Left renal cortex interstitium (tissue), 4 donors: ENCODE results near the gene SMARCA4. TPM values are rescaled to one million over a fixed set of nuclear protein-coding genes. Genes with fewer than 3 reads are reported as not detected.
"Not testable (repeated sequence)": the region's sequence is repeated elsewhere in the genome, so short reads cannot be mapped to it uniquely, and the experiment has no call there.

ENCODE experiments used
- DNase-seq, 4 donors: peaks; one replicate each; pipeline ENCODE4 v3.0.0-alpha.2; 2013; ENCODE audit warnings: low read depth in 4 of 4, low spot score in 2 of 4, missing footprints in 1 of 4
- polyA plus RNA-seq, 4 donors: library from polyadenylated mRNA; unstranded; fragments of 120-200 nt; gene quantifications; one replicate each; pipeline ENCODE4 v1.2.1, GENCODE V29; 2013; ENCODE audit not compliant: insufficient read length in 4 of 4

SMARCA4 gene
- polyA plus RNA-seq, 4 donors: 131 to 167 (median 163) TPM

DNA sequence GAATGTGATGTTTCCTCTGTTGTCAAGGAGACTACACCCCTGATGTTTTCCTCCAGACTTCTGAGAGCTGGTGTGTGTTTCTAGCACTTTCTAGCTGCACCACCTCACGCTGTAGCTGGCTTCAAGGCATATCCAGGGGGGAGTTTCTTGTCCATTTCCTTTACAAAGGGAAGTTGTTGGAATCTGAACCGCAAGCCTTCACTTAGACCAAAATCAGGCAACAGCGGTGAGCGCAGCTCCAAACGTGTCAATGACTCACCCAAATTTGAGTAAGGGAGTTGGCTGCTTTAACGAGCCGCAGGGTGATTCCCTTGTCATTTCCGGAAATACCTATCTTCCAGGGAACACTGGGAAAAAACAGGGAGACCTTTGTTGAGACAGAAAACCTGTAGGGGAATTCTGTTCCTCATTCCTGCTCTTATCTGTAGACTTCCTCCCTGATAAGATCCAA, 130.9 kb downstream of the SMARCA4 start:
- DNase-seq: no peak

DNA sequence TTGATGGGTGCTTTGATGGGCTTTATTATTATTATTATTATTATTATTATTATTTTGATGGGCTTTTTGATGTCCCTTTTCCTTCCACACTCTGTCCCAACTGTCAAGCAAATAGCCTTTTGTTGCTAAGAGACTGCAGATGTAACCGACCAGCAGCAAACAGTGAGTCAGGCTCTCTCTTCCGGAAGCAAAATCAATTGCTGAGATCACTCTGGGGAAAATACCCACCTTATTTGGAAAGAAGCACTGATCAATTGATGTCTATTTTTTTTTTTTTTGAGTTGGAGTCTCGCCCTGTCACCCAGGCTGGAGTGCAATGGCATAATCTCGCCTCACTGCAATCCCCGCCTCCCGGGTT, 131.3 kb downstream of the SMARCA4 start:
- no peak for DNase-seq

DNA sequence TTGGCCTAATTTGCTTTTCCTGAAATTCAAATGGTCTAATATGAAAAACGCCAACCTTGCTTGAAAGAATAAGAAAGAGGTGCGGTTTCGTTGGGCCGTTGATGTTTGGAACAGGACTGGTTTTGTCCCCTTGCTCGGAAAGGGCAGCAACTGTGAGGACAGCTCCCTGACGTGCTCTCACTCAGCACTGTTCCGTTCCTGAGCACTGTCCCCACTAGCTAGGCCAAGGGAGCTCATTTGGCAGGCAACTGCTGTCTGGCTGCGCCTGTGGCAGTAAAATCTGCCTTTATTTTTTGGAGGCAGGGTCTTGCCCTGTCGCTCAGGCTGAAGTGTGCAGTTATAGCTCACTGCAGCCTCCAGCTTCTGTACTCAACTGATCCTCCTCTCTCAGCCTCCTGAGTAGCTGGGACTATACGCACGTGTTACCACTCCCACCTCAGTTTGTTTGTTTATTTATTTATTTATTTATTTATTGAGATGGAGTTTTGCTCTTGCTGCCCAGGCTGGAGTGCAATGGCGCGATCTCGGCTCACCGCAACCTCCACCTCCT, 132.9 kb downstream of the SMARCA4 start:
- no peak for DNase-seq

DNA sequence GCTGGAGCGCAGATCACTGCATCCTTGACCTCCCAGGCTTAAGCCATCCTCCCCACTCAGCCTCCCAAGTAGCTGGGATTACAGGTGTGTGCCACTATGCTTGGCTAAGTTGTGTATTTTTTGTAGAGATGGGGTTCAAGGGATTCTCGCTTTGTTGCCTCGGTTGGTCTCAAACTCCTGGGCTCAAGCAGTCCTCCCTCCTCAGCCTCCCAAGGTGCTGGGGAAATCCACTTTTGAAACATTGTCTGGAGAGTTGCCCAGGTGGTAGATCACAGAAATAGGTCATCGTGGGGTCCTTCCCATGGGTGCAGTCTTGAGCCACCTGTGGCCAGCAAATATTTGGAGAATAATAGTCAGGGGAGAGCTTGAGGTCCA, 133.7 kb downstream of the SMARCA4 start:
- DNase-seq: no peak

DNA sequence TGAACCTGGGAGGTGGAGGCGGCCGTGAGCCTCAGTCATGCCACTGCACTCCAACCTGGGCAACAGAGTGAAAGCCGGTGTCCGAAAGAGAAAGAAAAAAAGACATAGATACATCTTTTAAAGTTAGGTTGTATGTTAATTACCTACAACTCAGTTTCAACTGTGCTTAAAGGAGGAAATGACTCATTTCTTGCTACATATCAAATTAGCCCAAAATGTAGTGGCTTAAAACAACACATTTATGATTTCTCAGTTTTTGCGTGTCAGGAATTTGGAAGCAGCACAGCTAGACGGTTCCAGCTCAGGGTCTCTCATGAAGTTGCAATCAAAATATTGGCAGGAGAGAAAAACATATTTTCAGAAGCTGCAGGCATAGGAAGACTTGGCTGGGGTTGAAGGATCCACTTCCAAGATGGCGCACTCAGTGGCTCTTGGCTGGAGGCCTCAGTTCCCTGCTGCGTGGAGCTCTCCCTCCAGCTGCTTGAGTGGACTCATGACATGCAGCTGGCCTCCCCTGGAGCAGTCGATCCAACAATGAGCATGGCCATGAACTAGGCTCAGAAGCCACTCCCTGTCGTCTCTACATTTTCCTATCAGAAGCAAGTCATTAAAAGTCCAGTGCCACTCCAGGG, 135.5 kb downstream of the SMARCA4 start:
- DNase-seq: no peak

DNA sequence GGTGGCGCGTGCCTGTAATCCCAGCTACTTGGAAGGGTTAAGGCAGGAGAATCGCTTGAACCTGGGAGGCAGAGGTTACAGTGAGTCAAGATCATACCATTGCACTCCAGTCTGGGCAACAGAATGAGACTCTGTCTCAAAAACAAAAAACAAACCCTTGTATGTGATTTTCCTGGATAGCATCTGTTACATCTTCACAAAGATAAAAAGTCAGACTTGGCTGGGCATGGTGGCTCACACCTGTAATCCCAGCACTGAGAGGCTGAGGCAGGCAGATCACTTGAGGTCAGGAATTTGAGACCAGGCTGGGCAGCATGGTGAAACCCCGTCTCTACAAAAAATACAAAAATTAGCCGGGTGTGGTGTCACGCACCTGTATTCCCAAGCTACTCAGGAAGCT, 136.5 kb downstream of the SMARCA4 start:
- not testable (repeated sequence) for DNase-seq

DNA sequence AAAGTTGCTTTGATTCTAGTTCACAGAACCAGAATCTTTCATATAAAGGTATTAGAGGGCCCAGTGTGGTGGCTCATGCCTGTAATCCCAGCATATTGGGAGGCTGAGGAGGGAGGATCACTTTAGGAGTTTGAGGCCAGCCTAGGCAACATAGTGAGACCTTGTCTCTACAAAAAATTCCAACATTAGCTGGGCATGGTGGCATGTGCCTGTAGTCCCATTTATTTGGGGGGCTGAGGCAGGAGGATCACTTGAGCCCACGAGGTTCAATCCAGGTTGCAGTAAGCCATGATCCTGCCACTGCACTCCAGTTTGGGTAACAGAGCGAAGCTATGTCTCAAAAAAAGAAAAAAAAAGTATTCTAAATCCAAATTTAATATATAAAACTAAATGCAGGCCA, 137.5 kb downstream of the SMARCA4 start:
- no peak for DNase-seq

DNA sequence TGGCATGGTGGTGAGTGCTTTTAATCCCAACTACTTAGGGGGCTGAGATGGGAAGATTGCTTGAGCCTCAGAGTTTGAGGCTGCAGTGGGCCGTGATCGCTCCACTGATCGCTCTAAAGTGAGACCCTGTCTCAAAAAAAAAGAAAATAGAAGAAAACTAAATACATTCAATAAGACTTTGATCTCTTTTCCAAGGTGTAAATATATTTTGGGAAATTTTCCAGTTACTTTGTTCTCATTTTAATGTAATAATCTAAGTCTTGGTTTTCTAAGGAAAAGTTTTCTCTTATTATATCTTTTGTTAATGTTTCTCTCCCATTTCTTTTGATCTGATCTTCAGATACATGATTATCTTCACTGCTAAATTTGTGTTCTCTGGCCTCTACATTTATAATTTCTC, 138.0 kb downstream of the SMARCA4 start:
- no peak for DNase-seq

DNA sequence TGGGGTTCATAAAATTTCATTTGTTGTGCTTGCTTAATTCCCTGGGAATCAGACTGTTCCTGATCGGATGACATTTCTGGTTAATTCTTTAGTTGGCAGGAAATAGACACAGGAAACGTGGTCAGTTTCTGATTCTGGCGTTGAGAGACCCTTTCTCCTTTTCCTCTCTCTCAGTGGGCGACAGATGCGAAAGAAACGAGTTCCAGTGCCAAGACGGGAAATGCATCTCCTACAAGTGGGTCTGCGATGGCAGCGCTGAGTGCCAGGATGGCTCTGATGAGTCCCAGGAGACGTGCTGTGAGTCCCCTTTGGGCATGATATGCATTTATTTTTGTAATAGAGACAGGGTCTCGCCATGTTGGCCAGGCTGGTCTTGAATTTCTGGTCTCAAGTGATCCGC, 139.2 kb downstream of the SMARCA4 start:
- DNase-seq: no peak

DNA sequence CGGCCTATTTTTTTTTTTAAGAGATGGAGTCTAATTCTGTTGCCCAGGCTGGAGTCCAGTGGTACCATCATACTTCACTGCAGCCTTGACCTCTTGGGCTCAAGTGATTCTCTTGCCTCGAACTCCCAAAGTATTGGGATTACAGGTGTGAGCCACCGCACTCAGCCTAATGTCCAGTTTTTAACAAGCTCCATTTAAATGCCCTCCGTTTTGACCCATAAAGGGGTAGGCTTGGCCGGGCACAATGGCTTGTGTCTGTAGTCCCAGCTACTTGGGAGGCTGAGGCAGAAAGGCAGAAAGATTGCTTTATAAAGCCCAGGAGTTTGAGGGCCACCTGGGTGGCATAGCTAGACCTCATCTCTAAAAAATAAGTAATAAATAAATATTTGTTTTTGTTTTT, 140.2 kb downstream of the SMARCA4 start:
- DNase-seq: no peak

DNA sequence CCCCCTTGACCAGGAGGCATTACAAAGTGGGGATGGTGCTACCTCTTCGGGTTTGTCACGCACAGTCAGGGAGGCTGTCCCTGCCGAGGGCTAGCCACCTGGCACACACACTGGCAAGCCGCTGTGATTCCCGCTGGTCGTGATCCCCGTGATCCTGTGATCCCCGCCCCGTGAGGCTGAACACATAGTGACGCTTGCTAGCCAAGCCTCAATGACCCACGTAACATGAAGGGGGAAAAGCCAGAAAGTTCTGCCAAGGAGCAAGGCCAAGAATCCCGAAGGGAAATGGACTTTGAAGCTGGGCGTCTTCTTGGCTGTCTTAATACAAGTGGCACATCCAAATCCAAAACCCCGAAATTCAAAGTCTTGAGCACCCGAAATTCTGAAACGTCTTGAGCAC, 142.1 kb downstream of the SMARCA4 start:
- no peak for DNase-seq

DNA sequence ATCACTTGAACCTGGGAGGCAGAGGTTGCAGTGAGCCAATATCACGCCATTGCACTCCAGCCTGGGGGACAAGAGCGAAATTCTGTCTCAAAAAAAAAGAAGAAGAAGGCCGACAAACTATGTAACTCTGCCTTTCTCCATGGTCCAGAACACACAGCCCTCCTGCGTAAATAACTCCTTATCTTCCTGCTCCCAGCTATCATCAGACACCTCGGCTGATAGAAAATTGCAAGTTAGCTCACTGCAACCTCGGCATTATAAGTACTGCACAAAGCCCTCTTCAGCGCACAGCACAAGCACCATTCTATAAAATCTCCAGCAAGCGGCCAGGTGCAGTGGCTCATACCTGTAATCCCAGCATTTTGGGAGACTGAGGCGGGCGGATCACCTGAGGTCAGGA, 142.8 kb downstream of the SMARCA4 start:
- not testable (repeated sequence) for DNase-seq

DNA sequence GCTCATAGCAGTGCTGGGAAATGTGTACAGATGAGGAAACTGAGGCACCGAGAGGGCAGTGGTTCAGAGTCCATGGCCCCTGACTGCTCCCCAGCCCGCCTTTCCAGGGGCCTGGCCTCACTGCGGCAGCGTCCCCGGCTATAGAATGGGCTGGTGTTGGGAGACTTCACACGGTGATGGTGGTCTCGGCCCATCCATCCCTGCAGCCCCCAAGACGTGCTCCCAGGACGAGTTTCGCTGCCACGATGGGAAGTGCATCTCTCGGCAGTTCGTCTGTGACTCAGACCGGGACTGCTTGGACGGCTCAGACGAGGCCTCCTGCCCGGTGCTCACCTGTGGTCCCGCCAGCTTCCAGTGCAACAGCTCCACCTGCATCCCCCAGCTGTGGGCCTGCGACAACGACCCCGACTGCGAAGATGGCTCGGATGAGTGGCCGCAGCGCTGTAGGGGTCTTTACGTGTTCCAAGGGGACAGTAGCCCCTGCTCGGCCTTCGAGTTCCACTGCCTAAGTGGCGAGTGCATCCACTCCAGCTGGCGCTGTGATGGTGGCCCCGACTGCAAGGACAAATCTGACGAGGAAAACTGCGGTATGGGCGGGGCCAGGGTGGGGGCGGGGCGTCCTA, 144.3 kb downstream of the SMARCA4 start:
- DNase-seq: no peak

DNA sequence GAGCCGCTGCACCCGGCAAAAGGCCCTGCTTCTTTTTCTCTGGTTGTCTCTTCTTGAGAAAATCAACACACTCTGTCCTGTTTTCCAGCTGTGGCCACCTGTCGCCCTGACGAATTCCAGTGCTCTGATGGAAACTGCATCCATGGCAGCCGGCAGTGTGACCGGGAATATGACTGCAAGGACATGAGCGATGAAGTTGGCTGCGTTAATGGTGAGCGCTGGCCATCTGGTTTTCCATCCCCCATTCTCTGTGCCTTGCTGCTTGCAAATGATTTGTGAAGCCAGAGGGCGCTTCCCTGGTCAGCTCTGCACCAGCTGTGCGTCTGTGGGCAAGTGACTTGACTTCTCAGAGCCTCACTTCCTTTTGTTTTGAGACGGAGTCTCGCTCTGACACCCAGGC, 145.6 kb downstream of the SMARCA4 start:
- no peak for DNase-seq

DNA sequence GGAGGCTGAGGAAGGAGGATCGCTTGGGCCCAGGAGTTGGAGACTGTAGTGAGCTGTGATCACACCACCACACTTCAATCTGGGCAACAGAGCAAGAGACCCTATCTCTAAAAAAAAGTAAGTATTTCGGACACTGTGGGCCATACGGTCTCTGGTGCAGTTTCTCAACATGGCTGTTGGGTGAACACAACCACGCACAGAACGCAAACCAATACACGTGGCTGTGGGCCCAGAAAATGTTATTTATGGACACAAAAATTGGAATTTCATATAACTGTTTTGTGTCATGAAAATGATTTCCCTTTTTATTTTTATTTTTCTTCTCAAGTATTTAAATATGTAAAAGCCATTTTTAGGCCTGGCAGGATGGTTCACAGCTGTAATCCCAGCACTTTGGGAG, 147.9 kb downstream of the SMARCA4 start:
- no peak for DNase-seq

DNA sequence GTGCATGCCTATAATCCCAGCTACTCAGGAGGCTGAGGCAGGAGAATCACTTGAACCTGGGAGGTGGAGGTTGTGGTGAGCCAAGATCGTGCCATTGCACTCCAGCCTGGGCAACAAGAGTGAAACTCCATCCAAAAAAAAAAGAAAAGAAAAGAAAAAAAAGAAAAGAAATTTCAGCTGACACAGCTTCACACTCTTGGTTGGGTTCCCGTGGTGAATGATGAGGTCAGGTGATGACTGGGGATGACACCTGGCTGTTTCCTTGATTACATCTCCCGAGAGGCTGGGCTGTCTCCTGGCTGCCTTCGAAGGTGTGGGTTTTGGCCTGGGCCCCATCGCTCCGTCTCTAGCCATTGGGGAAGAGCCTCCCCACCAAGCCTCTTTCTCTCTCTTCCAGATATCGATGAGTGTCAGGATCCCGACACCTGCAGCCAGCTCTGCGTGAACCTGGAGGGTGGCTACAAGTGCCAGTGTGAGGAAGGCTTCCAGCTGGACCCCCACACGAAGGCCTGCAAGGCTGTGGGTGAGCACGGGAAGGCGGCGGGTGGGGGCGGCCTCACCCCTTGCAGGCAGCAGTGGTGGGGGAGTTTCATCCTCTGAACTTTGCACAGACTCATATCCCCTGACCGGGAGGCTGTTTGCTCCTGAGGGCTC, 150.4 kb downstream of the SMARCA4 start:
- DNase-seq: no peak

DNA sequence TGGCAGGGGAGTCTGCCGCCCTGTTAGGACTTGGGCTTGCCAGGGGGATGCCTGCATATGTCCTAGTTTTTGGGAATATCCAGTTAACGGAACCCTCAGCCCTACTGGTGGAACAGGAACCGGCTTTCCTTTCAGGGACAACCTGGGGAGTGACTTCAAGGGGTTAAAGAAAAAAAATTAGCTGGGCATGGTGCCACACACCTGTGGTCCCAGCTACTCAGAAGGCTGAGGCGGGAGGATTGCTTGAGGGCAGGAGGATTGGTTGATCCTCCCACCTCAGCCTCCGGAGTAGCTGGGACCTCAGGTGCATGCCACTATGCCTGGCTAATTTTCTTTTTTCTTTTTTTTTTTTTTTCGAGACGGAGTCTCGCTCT, 150.9 kb downstream of the SMARCA4 start:
- DNase-seq: no peak

Other genes with a start within 250 kb of the SMARCA4 start
- gene DNM2, start 243.0 kb upstream of the SMARCA4 start, polyA plus RNA-seq: 100 to 1,000 TPM; 124 to 180 (median 138) TPM
- gene TMED1, start 124.8 kb upstream of the SMARCA4 start, polyA plus RNA-seq: 10 to 100 TPM; 52.3 to 80.3 (median 58.7) TPM
- 1 to 10 TPM; 1.9 to 2.4 (median 2.2) TPM for gene C19orf38, start 112.6 kb upstream of the SMARCA4 start, polyA plus RNA-seq
- 10 to 100 TPM; 39.6 to 58.2 (median 51.2) TPM for gene CARM1, start 89.5 kb upstream of the SMARCA4 start, polyA plus RNA-seq
- gene YIPF2, start 32.4 kb upstream of the SMARCA4 start, polyA plus RNA-seq: 10 to 100 TPM; 37.7 to 60.1 (median 50.0) TPM
- gene TIMM29, start 32.2 kb upstream of the SMARCA4 start, polyA plus RNA-seq: 10 to 100 TPM; 23.4 to 33.4 (median 33.2) TPM
- gene LDLR, start 128.4 kb downstream of the SMARCA4 start, polyA plus RNA-seq: 10 to 100 TPM; 21.9 to 29.5 (median 24.7) TPM
- gene SPC24, start 194.8 kb downstream of the SMARCA4 start, polyA plus RNA-seq: 10 to 100 TPM; 11.6 to 21.9 (median 21.0) TPM
- gene KANK2, start 236.5 kb downstream of the SMARCA4 start, polyA plus RNA-seq: 100 to 1,000 TPM; 114 to 142 (median 133) TPM